GM12801 (cell line): ENCODE results near the gene SOX13.

Experiments used
- CTCF ChIP-seq: IDR thresholded peaks from one replicate; pipeline ENCODE4 v1.5.1; 2011; ENCODE audit warnings: control low read depth; ENCODE audit not compliant: insufficient read length; ENCODE audit errors: extremely low read depth

Gene SOX13

GRCh38 chr1:204094856-204095634 lies 22.1 kb downstream of the SOX13 start:
- TF ChIP-seq CTCF, result no peak

GRCh38 chr1:204096931-204097330 lies 24.0 kb downstream of the SOX13 start:
- TF ChIP-seq CTCF, result no peak

- TF ChIP-seq CTCF, result no peak
These were observed 25.8 kb downstream of the SOX13 start for GRCh38 chr1:204098683-204099082.

- TF ChIP-seq CTCF, result no peak
These were observed 29.2 kb downstream of the SOX13 start for GRCh38 chr1:204102029-204102611.

GRCh38 chr1:204102739-204103430 lies 30.0 kb downstream of the SOX13 start:
- TF ChIP-seq CTCF, result no peak

- no peak for TF ChIP-seq CTCF
These were observed 30.5 kb downstream of the SOX13 start for GRCh38 chr1:204103431-204103741.

- TF ChIP-seq CTCF, result no peak
These were observed 31.6 kb downstream of the SOX13 start for GRCh38 chr1:204104331-204105130.
